Osteoblast (primary cell): Measurements from ENCODE around the gene DNAJC11. TPM values are rescaled to one million over a fixed set of nuclear protein-coding genes. Genes with fewer than 3 reads are reported as not detected.

Experiments used
- DNase-seq: peaks from one replicate; pipeline ENCODE4 v3.0.0; 2011; ENCODE audit warnings: low spot score, mixed read lengths; ENCODE audit not compliant: insufficient read length; ENCODE audit errors: missing footprints
- H2AFZ ChIP-seq: 2 replicates; pipeline ENCODE4 v1.6.0; 2011; ENCODE audit warnings: mild to moderate bottlenecking, low read length
- H3K27ac ChIP-seq: 2 replicates; pipeline ENCODE4 v1.5.1; 2011; ENCODE audit warnings: mild to moderate bottlenecking, low read depth, low read length, moderate library complexity
- H3K27me3 ChIP-seq: 2 replicates; pipeline ENCODE4 v1.6.0; 2012; ENCODE audit warnings: mild to moderate bottlenecking, control low read depth, inconsistent platforms, low read length, moderate library complexity; ENCODE audit not compliant: insufficient read depth
- H3K36me3 ChIP-seq: 2 replicates; pipeline ENCODE4 v1.5.1; 2011; ENCODE audit warnings: mild to moderate bottlenecking, low read length, control low read depth, moderate library complexity; ENCODE audit not compliant: insufficient read depth
- H3K4me1 ChIP-seq: 2 replicates; pipeline ENCODE4 v1.5.1; 2011; ENCODE audit warnings: mild to moderate bottlenecking, low read length, control low read depth, moderate library complexity; ENCODE audit not compliant: insufficient read depth
- H3K4me2 ChIP-seq: 2 replicates; pipeline ENCODE4 v1.6.0; 2011; ENCODE audit warnings: mild to moderate bottlenecking, low read length; ENCODE audit not compliant: insufficient read depth
- H3K4me3 ChIP-seq: fragments of 200-600 bp; sonication (generic); 3 replicates; pipeline ENCODE4 v1.5.1; 2012; ENCODE audit warnings: mild to moderate bottlenecking, low read length, inconsistent platforms; ENCODE audit not compliant: insufficient read depth
- H3K79me2 ChIP-seq: 2 replicates; pipeline ENCODE4 v1.6.0; 2012; ENCODE audit warnings: mild to moderate bottlenecking, low read length, control low read depth, inconsistent platforms; ENCODE audit not compliant: insufficient read depth
- H3K9me3 ChIP-seq: 2 replicates; pipeline ENCODE4 v1.5.1; 2011; ENCODE audit warnings: low read depth, low read length, control low read depth
- H4K20me1 ChIP-seq: 2 replicates; pipeline ENCODE4 v1.6.0; 2012; ENCODE audit warnings: mild to moderate bottlenecking, low read length, control low read depth; ENCODE audit not compliant: insufficient read depth
- total RNA-seq: library from RNA; depleted of rRNA; stranded (reverse); fragments of >200 nt; gene quantifications from 2 replicates; pipeline ENCODE4 v1.2.3, GENCODE V29; 2012
- TF ChIP-seq, protein P1 (sequence below): IDR thresholded peaks from 2 replicates; pipeline ENCODE4 v1.5.1; 2011; ENCODE audit warnings: mild to moderate bottlenecking, low read depth, low read length, moderate library complexity; ENCODE audit errors: extremely low read depth

DNAJC11 gene
- total RNA-seq, 1 donor, result 26.8 TPM

DNA sequence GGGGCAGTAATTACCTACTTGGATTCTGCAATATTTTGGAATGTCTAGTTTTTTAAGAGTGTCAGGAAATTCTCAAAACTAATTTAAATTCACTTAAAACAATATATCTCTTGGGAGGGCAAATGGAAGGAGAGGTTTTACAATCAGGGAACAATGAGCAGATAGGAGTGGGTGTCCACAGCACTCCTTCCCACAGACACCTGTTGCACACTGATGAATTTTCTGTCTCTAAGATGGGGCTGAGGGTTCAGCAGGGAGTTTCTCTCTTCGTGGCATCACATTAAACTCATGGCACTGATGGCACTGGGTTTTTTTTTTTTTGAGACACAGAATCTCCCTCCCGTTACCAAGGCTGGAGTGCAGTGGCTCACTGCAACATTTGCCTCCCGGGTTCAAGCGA lies 82.6 kb downstream of the DNAJC11 start:
- Histone ChIP-seq H2AFZ (no peak overlapping the region), H3K36me3 (peaks cover 63% of the 10 kb centered on the region), H4K20me1 (peaks cover 70% of the 10 kb centered on the region), H3K27ac (no peak overlapping the region), H3K4me1 (no peaks in the 10 kb centered on the region), H3K9me3 (no peaks in the 10 kb centered on the region), H3K4me2 (no peak overlapping the region), H3K27me3 (no peaks in the 10 kb centered on the region), H3K79me2 (peaks cover 91% of the 10 kb centered on the region), H3K4me3 (no peak overlapping the region)
- no peak for DNase-seq
- TF ChIP-seq, protein P1, sequence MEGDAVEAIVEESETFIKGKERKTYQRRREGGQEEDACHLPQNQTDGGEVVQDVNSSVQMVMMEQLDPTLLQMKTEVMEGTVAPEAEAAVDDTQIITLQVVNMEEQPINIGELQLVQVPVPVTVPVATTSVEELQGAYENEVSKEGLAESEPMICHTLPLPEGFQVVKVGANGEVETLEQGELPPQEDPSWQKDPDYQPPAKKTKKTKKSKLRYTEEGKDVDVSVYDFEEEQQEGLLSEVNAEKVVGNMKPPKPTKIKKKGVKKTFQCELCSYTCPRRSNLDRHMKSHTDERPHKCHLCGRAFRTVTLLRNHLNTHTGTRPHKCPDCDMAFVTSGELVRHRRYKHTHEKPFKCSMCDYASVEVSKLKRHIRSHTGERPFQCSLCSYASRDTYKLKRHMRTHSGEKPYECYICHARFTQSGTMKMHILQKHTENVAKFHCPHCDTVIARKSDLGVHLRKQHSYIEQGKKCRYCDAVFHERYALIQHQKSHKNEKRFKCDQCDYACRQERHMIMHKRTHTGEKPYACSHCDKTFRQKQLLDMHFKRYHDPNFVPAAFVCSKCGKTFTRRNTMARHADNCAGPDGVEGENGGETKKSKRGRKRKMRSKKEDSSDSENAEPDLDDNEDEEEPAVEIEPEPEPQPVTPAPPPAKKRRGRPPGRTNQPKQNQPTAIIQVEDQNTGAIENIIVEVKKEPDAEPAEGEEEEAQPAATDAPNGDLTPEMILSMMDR, result no peak

DNA sequence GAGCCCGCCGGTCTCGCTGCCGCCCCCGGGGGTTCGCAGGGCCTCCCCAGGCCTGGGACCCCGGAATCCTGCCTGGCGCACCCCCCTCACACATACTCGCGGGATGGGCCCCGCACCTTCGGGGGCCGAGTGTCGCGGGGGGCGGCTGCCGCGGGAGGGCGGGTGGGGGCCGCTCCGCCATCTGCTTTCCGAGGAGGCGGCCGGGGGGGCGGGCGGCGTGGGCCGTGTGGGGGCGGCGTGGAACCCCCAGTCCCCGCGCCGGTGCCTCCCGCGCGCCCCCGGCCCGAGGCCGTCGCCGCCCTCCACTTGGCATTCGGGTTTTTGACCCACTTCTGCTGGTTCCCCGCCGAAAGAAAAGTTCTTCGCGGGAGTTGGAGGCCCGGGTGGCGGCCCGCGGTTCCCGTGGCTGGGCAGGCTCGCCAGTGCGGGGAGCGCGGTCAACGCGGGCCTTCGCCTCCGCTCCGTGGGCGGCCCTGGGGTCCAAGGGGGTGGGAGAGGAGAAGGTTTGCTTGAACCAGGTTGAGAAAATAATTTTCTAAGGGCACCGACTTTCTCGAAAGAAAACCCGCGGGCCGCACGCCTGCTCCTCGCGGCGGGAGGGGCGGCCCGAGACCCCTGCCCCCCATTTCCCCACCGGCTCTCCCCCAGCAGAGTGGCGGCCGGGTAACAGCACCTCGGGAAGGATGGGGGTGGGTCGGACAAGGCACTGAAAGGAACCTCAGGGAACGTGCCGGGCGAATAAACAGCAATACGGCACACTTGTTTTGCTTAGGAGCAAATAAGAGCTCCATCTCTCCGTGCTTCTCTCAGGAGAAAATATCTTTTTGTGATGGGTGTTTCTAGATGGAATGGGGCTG lies 86.5 kb downstream of the DNAJC11 start:
- Histone ChIP-seq H3K4me1 (peaks cover 5% of the 10 kb centered on the region), H3K9me3 (no peaks in the 10 kb centered on the region), H3K27ac (no peak overlapping the region), H2AFZ (no peak overlapping the region), H3K27me3 (no peaks in the 10 kb centered on the region), H4K20me1 (peaks cover 38% of the 10 kb centered on the region), H3K36me3 (peaks cover 28% of the 10 kb centered on the region), H3K79me2 (peaks cover 71% of the 10 kb centered on the region), H3K4me2 (peak overlapping the region; percentile 88), H3K4me3 (peak overlapping the region; percentile 96)
- peak; percentile 85 for DNase-seq
- TF ChIP-seq, protein P1, result no peak

DNA sequence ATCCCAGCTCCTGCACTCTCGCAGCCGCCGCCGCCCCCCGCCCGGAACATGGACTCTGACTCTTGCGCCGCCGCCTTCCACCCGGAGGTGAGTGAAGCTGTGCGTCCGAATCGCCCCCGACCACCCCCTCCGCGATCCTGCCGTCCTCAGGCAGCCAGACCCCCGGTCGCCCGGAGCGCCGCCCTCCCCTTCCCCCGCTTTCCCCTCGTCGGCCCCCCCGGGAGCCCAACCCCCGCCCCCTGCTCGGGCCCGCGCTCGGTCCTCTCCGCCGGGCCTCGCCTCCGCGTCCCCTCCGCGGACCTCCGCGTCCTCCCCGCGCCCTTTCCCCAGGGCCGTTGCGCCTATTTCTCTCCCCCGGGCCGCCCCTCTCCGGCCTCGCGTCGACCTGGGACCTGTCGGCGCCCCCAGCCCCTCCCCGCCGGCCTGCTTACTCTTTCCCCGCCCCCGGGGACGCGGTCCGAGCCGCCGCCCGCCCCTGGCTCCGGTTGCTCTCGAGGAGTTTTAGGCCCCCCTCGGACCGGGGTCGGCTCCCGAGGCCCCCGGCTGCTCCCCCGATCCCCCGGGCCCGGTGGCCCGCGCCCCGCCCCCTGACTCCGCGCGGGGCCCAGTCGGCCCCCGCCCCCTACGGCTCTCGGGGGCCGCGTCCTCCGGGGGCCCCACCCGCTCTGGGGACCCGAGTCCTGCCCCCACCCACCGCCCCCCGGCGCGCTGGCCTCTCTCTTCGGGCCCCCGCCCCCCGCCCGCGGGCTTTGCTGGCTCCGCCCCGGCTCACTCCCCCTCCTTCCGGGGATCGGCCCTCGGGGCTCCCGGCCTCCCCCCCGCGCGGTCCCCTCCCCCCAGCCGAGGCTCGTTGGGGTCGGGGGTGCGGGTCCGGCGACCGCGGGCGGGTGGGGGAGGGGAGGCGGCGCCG lies 87.3 kb downstream of the DNAJC11 start:
- DNase-seq, result peak; percentile 98
- peaks cover 19% of the 10 kb centered on the region for H3K36me3 ChIP-seq
- no peaks in the 10 kb centered on the region for H3K27me3 ChIP-seq
- H3K27ac ChIP-seq, result no peak overlapping the region
- no peak overlapping the region for H2AFZ ChIP-seq
- H3K4me1 ChIP-seq, result peaks cover 5% of the 10 kb centered on the region
- no peaks in the 10 kb centered on the region for H3K9me3 ChIP-seq
- peaks cover 34% of the 10 kb centered on the region for H4K20me1 ChIP-seq
- H3K4me3 ChIP-seq, result peak overlapping the region; percentile 96
- peaks cover 62% of the 10 kb centered on the region for H3K79me2 ChIP-seq
- TF ChIP-seq, protein P1, result no peak
- H3K4me2 ChIP-seq, result peak overlapping the region; percentile 53
